ENCODE data around the gene GFOD1.
"Not testable (repeated sequence)": the region's sequence is repeated elsewhere in the genome, so short reads cannot be mapped to it uniquely, and the experiment has no call there.

The GFOD1 gene

GRCh38 chr6:13469693-13470092, 17.7 kb downstream of the GFOD1 start:
- DNase-seq, result no peak
- intact Hi-C loops (cut with DNase I), result no loop called here

- intact Hi-C loops (cut with DNase I), result no loop called here
- DNase-seq, result no peak
Measured at GRCh38 chr6:13468839-13469238, 18.6 kb downstream of the GFOD1 start.

- no peak for DNase-seq
- intact Hi-C loops (cut with DNase I), result no loop called here
Measured at GRCh38 chr6:13467216-13467600, 20.2 kb downstream of the GFOD1 start.

GRCh38 chr6:13466304-13467215, 20.8 kb downstream of the GFOD1 start:
- no peak for DNase-seq
- intact Hi-C loops (cut with DNase I), result no loop called here

GRCh38 chr6:13465734-13466133, 21.7 kb downstream of the GFOD1 start:
- intact Hi-C loops (cut with DNase I), result no loop called here
- no peak for DNase-seq

GRCh38 chr6:13463941-13464340, 23.5 kb downstream of the GFOD1 start:
- intact Hi-C loops (cut with DNase I), result no loop called here
- DNase-seq, result no peak

- intact Hi-C loops (cut with DNase I), result no loop called here
- DNase-seq, result no peak
Measured at GRCh38 chr6:13463328-13463717, 24.1 kb downstream of the GFOD1 start.

- no peak for DNase-seq
- intact Hi-C loops (cut with DNase I), result no loop called here
Measured at GRCh38 chr6:13462458-13463327, 24.7 kb downstream of the GFOD1 start.

- DNase-seq, result peak in 1 of 10 donors; percentile 68
- intact Hi-C loops (cut with DNase I), result no loop called here
Measured at GRCh38 chr6:13461805-13462204, 25.6 kb downstream of the GFOD1 start.

- intact Hi-C loops (cut with DNase I), result no loop called here
- peak in 3 of 10 donors; percentile 76 to 85 (median 76) for DNase-seq
Measured at GRCh38 chr6:13461307-13461706, 26.1 kb downstream of the GFOD1 start.

- intact Hi-C loops (cut with DNase I); DNase-seq: not testable (repeated sequence)
Measured at GRCh38 chr6:13460289-13460688, 27.1 kb downstream of the GFOD1 start.

- intact Hi-C loops (cut with DNase I), result loop anchor here (10.0 kb wide), 1 partner anchor 117 kb away; the partner anchor contains the start of gene SIRT5
Measured at GRCh38 chr6:13457577-13457976, 29.8 kb downstream of the GFOD1 start.

GRCh38 chr6:13455552-13455966, 31.8 kb downstream of the GFOD1 start:
- no peak for DNase-seq
- intact Hi-C loops (cut with DNase I), result loop anchor here (10.0 kb wide), 1 partner anchor 119 kb away; the partner anchor contains the start of gene SIRT5

More at GRCh38 chr6:13457577-13457976, 29.8 kb downstream of the GFOD1 start:
- no peak for DNase-seq

GRCh38 chr6:13454286-13455221, 32.8 kb downstream of the GFOD1 start:
- intact Hi-C loops (cut with DNase I), result loop anchor here (5.0 to 10.0 kb wide), 3 partner anchors 42 to 120 kb away; partner anchors contain the start of gene SIRT5

GRCh38 chr6:13453771-13454251, 33.6 kb downstream of the GFOD1 start:
- intact Hi-C loops (cut with DNase I), result loop anchor here (5.0 to 10.0 kb wide), 3 partner anchors 42 to 121 kb away; partner anchors contain the start of gene SIRT5
- no peak for DNase-seq

More at GRCh38 chr6:13454286-13455221, 32.8 kb downstream of the GFOD1 start:
- peak; percentile 67 to 96 (median 82) for DNase-seq

- DNase-seq, result no peak
- intact Hi-C loops (cut with DNase I), result loop anchor here (5.0 to 10.0 kb wide), 3 partner anchors 41 to 122 kb away; partner anchors contain the start of gene SIRT5
Measured at GRCh38 chr6:13453153-13453552, 34.2 kb downstream of the GFOD1 start.

- no peak for DNase-seq
- intact Hi-C loops (cut with DNase I), result loop anchor here (5.0 to 10.0 kb wide), 3 partner anchors 40 to 122 kb away; partner anchors contain the start of gene SIRT5
Measured at GRCh38 chr6:13452346-13453117, 34.9 kb downstream of the GFOD1 start.

GRCh38 chr6:13451181-13451895, 36.1 kb downstream of the GFOD1 start:
- DNase-seq, result no peak
- intact Hi-C loops (cut with DNase I), result loop anchor here (5.0 to 10.0 kb wide), 3 partner anchors 39 to 123 kb away; partner anchors contain the start of gene SIRT5

Measured in posterior cingulate gyrus (tissue), 11 donors.